ENCODE results near the gene USP10.

Gene USP10

DNA sequence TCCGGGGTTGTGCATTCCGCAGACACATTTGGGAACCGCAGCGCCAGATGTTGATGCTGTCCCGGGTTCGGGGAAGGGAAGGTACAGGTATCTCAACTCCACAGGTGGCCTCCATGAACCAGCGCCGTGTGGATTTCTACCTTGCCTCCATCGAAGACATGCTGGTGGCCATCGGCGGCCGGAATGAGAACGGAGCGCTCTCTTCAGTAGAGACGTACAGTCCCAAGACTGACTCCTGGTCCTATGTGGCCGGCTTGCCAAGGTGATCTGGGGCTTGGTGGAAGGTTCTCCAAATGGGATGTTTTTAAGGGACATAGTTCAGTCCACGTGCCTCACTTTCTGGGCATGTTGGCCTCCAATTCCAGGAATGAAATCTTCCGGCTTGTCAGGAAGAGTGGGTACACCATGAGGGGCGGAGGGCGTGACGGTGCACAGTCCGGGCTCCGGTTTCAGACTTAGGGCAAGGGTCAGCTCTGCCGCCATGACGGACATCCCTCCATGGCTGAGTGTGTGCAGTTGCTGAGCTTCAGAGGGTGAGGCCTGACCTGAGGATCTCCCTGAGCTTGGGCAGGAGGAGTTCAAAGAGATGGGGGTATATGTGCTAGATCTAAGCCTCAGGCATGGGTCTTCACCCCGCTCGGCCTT lies 40.0 kb upstream of the USP10 start:
- TF ChIP-seq EGR1 (IDR thresholded peaks at IDR 0.05): no peak
- no peak for TF ChIP-seq EP300 (IDR thresholded peaks at IDR 0.05; ENCODE audit: borderline replicate concordance)
- TF ChIP-seq RAD21 (IDR thresholded peaks at IDR 0.05; ENCODE audit: low read depth): no peak
- TF ChIP-seq TCF12 (IDR thresholded peaks at IDR 0.05; ENCODE audit: low read depth): no peak
- TF ChIP-seq NFIC (IDR thresholded peaks at IDR 0.05): no peak
- no peak for TF ChIP-seq TAF1 (IDR thresholded peaks at IDR 0.05; ENCODE audit: low read depth)
- no peak for TF ChIP-seq ZBTB7A (IDR thresholded peaks at IDR 0.05; ENCODE audit: low read depth)
- no peak for TF ChIP-seq FOXM1 (IDR thresholded peaks at IDR 0.05; ENCODE audit: borderline replicate concordance, low read depth)
- TF ChIP-seq, protein P1, sequence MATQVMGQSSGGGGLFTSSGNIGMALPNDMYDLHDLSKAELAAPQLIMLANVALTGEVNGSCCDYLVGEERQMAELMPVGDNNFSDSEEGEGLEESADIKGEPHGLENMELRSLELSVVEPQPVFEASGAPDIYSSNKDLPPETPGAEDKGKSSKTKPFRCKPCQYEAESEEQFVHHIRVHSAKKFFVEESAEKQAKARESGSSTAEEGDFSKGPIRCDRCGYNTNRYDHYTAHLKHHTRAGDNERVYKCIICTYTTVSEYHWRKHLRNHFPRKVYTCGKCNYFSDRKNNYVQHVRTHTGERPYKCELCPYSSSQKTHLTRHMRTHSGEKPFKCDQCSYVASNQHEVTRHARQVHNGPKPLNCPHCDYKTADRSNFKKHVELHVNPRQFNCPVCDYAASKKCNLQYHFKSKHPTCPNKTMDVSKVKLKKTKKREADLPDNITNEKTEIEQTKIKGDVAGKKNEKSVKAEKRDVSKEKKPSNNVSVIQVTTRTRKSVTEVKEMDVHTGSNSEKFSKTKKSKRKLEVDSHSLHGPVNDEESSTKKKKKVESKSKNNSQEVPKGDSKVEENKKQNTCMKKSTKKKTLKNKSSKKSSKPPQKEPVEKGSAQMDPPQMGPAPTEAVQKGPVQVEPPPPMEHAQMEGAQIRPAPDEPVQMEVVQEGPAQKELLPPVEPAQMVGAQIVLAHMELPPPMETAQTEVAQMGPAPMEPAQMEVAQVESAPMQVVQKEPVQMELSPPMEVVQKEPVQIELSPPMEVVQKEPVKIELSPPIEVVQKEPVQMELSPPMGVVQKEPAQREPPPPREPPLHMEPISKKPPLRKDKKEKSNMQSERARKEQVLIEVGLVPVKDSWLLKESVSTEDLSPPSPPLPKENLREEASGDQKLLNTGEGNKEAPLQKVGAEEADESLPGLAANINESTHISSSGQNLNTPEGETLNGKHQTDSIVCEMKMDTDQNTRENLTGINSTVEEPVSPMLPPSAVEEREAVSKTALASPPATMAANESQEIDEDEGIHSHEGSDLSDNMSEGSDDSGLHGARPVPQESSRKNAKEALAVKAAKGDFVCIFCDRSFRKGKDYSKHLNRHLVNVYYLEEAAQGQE (IDR thresholded peaks at IDR 0.05; ENCODE audit: low read depth): no peak

DNA sequence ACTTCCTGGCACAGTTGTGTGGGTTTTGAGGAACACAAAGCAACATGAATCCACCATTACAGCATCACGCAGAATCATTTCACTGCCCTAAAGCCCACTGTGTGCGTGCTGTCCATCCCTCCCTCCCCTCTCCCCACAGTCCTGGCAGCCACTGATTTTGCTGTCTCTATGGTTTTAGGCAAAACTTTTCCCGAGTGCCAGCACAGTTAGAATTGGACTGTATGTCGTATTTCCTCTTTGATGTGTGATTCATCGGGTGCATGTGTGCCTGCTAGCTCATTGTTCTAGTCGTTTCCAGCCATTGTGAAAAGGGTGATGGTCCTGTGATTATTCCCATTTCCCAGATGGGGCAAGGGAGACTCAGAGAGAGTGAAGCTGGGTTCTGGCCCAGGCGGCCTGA lies 38.8 kb upstream of the USP10 start:
- no peak for TF ChIP-seq TAF1 (IDR thresholded peaks at IDR 0.05; ENCODE audit: low read depth)

DNA sequence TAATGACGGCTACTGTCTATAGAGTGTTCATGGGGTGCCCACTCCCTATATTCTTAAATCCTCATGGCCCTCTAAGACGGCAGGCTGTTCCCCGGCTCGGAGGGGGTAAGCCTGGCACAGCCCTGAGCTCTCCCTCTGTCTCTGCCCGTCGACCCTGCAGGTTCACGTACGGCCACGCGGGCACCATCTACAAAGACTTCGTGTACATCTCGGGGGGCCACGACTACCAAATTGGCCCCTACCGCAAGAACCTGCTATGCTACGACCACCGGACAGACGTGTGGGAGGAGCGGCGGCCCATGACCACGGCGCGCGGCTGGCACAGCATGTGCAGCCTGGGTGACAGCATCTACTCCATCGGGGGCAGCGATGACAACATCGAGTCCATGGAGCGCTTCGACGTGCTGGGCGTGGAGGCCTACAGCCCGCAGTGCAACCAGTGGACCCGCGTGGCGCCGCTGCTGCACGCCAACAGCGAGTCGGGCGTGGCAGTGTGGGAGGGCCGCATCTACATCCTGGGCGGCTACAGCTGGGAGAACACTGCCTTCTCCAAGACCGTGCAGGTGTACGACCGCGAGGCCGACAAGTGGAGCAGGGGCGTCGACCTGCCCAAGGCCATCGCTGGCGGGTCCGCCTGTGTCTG lies 38.3 kb upstream of the USP10 start:
- TF ChIP-seq, protein P2, sequence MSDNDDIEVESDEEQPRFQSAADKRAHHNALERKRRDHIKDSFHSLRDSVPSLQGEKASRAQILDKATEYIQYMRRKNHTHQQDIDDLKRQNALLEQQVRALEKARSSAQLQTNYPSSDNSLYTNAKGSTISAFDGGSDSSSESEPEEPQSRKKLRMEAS (IDR thresholded peaks at IDR 0.05): no peak
- TF ChIP-seq, protein P1 (IDR thresholded peaks at IDR 0.05; ENCODE audit: low read depth): no peak
- TF ChIP-seq EP300 (IDR thresholded peaks at IDR 0.05; ENCODE audit: borderline replicate concordance) (no peak), FOXM1 (IDR thresholded peaks at IDR 0.05; ENCODE audit: borderline replicate concordance, low read depth) (no peak)

DNA sequence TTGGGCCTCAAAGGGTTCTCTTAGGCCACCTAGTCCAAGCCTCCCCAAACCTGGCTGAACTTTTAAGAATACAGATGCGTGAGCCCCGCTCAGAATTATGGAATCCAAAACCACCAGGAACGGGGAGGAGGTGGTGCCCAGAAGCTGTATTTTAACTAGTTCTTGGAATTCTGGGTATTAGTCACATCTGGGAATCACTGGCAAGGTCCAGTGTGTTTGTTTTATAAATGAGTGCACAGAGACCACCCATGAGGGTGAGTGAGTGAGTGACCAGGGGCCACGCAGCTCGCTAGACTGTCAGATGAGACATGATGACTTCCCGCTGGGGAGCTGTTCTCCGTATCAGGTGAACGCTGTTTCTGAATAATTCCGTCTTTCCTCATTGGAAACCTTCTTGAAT lies 37.3 kb upstream of the USP10 start:
- TF ChIP-seq ZBTB7A (IDR thresholded peaks at IDR 0.05; ENCODE audit: low read depth) (no peak), EGR1 (IDR thresholded peaks at IDR 0.05) (no peak), FOXM1 (IDR thresholded peaks at IDR 0.05; ENCODE audit: borderline replicate concordance, low read depth) (no peak), YY1 (IDR thresholded peaks at IDR 0.05; ENCODE audit: low read depth) (no peak), EP300 (IDR thresholded peaks at IDR 0.05; ENCODE audit: borderline replicate concordance) (no peak), CREB1 (IDR thresholded peaks at IDR 0.05; ENCODE audit: low read depth) (no peak), TEAD4 (IDR thresholded peaks at IDR 0.05) (no peak), TAF1 (IDR thresholded peaks at IDR 0.05; ENCODE audit: low read depth) (no peak), NFIC (IDR thresholded peaks at IDR 0.05) (no peak), CEBPB (IDR thresholded peaks at IDR 0.05) (no peak)
- TF ChIP-seq, protein P3, sequence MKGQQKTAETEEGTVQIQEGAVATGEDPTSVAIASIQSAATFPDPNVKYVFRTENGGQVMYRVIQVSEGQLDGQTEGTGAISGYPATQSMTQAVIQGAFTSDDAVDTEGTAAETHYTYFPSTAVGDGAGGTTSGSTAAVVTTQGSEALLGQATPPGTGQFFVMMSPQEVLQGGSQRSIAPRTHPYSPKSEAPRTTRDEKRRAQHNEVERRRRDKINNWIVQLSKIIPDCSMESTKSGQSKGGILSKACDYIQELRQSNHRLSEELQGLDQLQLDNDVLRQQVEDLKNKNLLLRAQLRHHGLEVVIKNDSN (IDR thresholded peaks at IDR 0.05): no peak
- TF ChIP-seq, protein P2 (IDR thresholded peaks at IDR 0.05): no peak

DNA sequence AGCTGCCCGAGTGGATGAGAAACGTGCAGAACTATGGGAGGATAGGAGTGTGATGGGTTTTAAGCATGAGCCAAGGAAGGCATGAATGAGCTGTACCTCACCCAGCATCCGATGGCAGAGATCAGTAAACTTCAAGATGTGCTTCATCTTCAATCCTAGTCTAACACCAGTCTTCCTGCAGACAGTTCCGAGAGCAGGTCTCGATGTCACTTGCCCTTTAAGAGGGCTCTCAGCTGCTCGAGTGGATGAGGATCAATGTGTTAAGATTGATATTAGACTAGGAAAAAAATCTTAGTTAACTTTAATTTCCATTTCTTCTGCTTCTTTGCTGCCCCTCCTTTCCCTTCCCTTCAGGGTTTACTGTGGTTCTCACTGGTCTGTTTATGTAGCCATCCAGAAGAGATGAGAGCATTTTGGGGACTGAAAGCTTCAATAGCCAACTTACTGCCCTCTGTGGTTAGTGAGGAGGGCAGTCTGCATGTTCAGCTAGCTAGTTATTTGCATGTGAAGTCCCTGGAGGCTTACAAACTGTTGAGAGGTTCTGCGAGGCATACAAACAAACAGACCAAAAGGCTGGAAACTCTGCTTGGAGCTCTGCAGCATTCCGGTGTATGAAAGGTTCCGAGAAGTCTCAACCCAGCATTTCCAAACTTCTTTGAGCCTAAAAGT lies 36.2 kb upstream of the USP10 start:
- no peak for TF ChIP-seq CEBPB (IDR thresholded peaks at IDR 0.05)
- TF ChIP-seq, protein P2 (IDR thresholded peaks at IDR 0.05): no peak
- TF ChIP-seq CREB1 (IDR thresholded peaks at IDR 0.05; ENCODE audit: low read depth): no peak
- TF ChIP-seq TEAD4 (IDR thresholded peaks at IDR 0.05): no peak
- TF ChIP-seq, protein P3 (IDR thresholded peaks at IDR 0.05): no peak
- TF ChIP-seq EP300 (IDR thresholded peaks at IDR 0.05; ENCODE audit: borderline replicate concordance): no peak
- no peak for TF ChIP-seq TAF1 (IDR thresholded peaks at IDR 0.05; ENCODE audit: low read depth)
- TF ChIP-seq TCF12 (IDR thresholded peaks at IDR 0.05; ENCODE audit: low read depth): no peak
- TF ChIP-seq EGR1 (IDR thresholded peaks at IDR 0.05): no peak
- TF ChIP-seq NFIC (IDR thresholded peaks at IDR 0.05): no peak
- TF ChIP-seq, protein P1 (IDR thresholded peaks at IDR 0.05; ENCODE audit: low read depth): no peak
- TF ChIP-seq YY1 (IDR thresholded peaks at IDR 0.05; ENCODE audit: low read depth): no peak
- no peak for TF ChIP-seq FOXM1 (IDR thresholded peaks at IDR 0.05; ENCODE audit: borderline replicate concordance, low read depth)
- TF ChIP-seq ZBTB7A (IDR thresholded peaks at IDR 0.05; ENCODE audit: low read depth): no peak
- no peak for TF ChIP-seq RAD21 (IDR thresholded peaks at IDR 0.05; ENCODE audit: low read depth)
